Measurements from ENCODE around the gene TPPP. TPM values are rescaled to one million over a fixed set of nuclear protein-coding genes. Genes with fewer than 3 reads are reported as not detected.

TPPP gene
- total and polyA plus RNA-seq, 2 donors (not counting 3 experiments of a cell fraction or from before 2014, with no cell fraction given), result 0.04 to 0.09 TPM

GRCh38 chr5:612498-613424, 80.4 kb downstream of the TPPP start:
- peaks cover 32% of the 10 kb centered on the region for H3K79me2 ChIP-seq (ENCODE audit: control insufficient read depth, insufficient read depth, low read length)
- peak overlapping the region; percentile 83 for H3K4me2 ChIP-seq (ENCODE audit: insufficient read depth, low read length)
- H3K27ac ChIP-seq (ENCODE audit: insufficient read depth, low read depth, low read length), result no peak overlapping the region
- peak; percentile 14 for DNase-seq (ENCODE audit: low read depth, low spot score)
- no peaks in the 10 kb centered on the region for H3K27me3 ChIP-seq (ENCODE audit: control insufficient read depth in 2 of 2, insufficient read depth in 2 of 2, low read length in 2 of 2)
- FAIRE-seq, result no peak
- no peaks in the 10 kb centered on the region for H3K9me1 ChIP-seq (replicated peaks; ENCODE audit: control insufficient read depth, extremely low read depth, insufficient read depth, low read length)
- H3K4me3 ChIP-seq (replicated peaks in 1 of 3; ENCODE audit: insufficient read depth in 1 of 3, low read depth in 1 of 3, low read length in 3 of 3), result peak overlapping the region; percentile 77 to 92 (median 82)
- TSS peak; percentile 46 for BruUV-seq (replicated peaks)
- POLR2A ChIA-PET, result no interaction called here
- H3K4me1 ChIP-seq (ENCODE audit: control insufficient read depth, extremely low read depth, insufficient read depth, low read length), result peaks cover 2% of the 10 kb centered on the region
- H4K20me1 ChIP-seq (replicated peaks; ENCODE audit: control insufficient read depth, extremely low read depth, insufficient read depth, low read length), result no peaks in the 10 kb centered on the region
- no peaks in the 10 kb centered on the region for H3K9me3 ChIP-seq (replicated peaks; ENCODE audit: control insufficient read depth, insufficient read depth, low read length)
- CTCF ChIA-PET, result no interaction called here
- dilution Hi-C loops (cut with MboI; ENCODE audit: extremely low pct_ligation_motif_present, low sequenced_read_pairs) (no loop called here), intact Hi-C loops (cut with micrococcal nuclease) (loop anchor here (5.0 kb wide), 2 partner anchors 140 to 1190 kb away; partner anchors contain the start of gene NDUFS6)
- H3K9ac ChIP-seq (replicated peaks; ENCODE audit: extremely low read depth, insufficient read depth, low read length), result peak overlapping the region; percentile 46
- no peaks in the 10 kb centered on the region for H3K36me3 ChIP-seq (ENCODE audit: control insufficient read depth in 2 of 2, extremely low read depth in 1 of 2, insufficient read depth in 2 of 2, low read length in 2 of 2)
- H2AFZ ChIP-seq (ENCODE audit: low read depth, low read length), result peak overlapping the region; percentile 80
- TF ChIP-seq POLR2A (IDR thresholded peaks at IDR 0.05; ENCODE audit: low read depth, low read length), result no peak
- TF ChIP-seq JUN (IDR thresholded peaks at IDR 0.05; ENCODE audit: borderline replicate concordance, insufficient read depth, insufficient read length, low read depth), result no peak
- TF ChIP-seq MYC (IDR thresholded peaks at IDR 0.05; ENCODE audit: low read depth, low read length), result no peak
- no peak for TF ChIP-seq CTCF (IDR thresholded peaks at IDR 0.05; ENCODE audit: extremely low read depth in 1 of 2, insufficient read depth in 1 of 2, low read depth in 1 of 2, low read length in 2 of 2)
- TF ChIP-seq EZH2 (IDR thresholded peaks at IDR 0.05; ENCODE audit: borderline replicate concordance, low read depth, low read length, severe bottlenecking), result no peak
- TF ChIP-seq POLR2AphosphoS5 (IDR thresholded peaks at IDR 0.05; ENCODE audit: insufficient read depth, low read depth, low read length), result no peak
- TF ChIP-seq GATA2 (IDR thresholded peaks at IDR 0.05; ENCODE audit: insufficient read depth, insufficient read length, low read depth, low read length), result no peak
- no peak for TF ChIP-seq MAX (IDR thresholded peaks at IDR 0.05; ENCODE audit: insufficient read depth, insufficient read length)
- no peak for TF ChIP-seq FOS (IDR thresholded peaks at IDR 0.05; ENCODE audit: borderline replicate concordance, insufficient read depth, low read length)
